MM.1S (cell line): ENCODE data around the gene JPH3.

Experiments
- DNase-seq: peaks from one replicate; pipeline ENCODE4 v3.0.0-alpha.2; 2015
- H2AFZ ChIP-seq: fragments of 300-600 bp; sonication (generic); 2 replicates; pipeline ENCODE4 v1.6.0; 2016; ENCODE audit warnings: antibody characterized with exemption, low read length
- H3F3A ChIP-seq: fragments of 300-600 bp; sonication (generic); 2 replicates; pipeline ENCODE4 v1.6.1; 2016; ENCODE audit warnings: mild to moderate bottlenecking, antibody characterized with exemption, low read length, moderate library complexity, mixed read lengths; ENCODE audit not compliant: insufficient read depth
- H3K27ac ChIP-seq: fragments of 300-600 bp; sonication (generic); 2 replicates; pipeline ENCODE4 v1.5.1; 2016; ENCODE audit warnings: mild to moderate bottlenecking, low read length
- H3K27me3 ChIP-seq: fragments of 300-600 bp; sonication (generic); replicated peaks from 2 replicates; pipeline ENCODE4 v1.6.0; 2016; ENCODE audit warnings: low read length; ENCODE audit not compliant: insufficient read depth
- H3K36me3 ChIP-seq: fragments of 300-600 bp; sonication (generic); replicated peaks from 2 replicates; pipeline ENCODE4 v1.6.1; 2016; ENCODE audit warnings: mild to moderate bottlenecking, low read length, mixed read lengths; ENCODE audit not compliant: insufficient read depth
- H3K4me1 ChIP-seq: fragments of 300-600 bp; sonication (generic); 2 replicates; pipeline ENCODE4 v1.6.1; 2016; ENCODE audit warnings: low read length, mixed read lengths
- H3K4me2 ChIP-seq: fragments of 300-600 bp; sonication (generic); 2 replicates; pipeline ENCODE4 v1.6.0; 2016; ENCODE audit warnings: low read depth, low read length
- H3K4me3 ChIP-seq: fragments of 300-600 bp; sonication (generic); 2 replicates; pipeline ENCODE4 v1.5.1; 2016; ENCODE audit warnings: low read length, mixed read lengths
- H3K79me2 ChIP-seq: fragments of 300-600 bp; sonication (generic); 2 replicates; pipeline ENCODE4 v1.6.1; 2016; ENCODE audit warnings: mixed run types, low read length, mixed read lengths
- H3K9ac ChIP-seq: fragments of 300-600 bp; sonication (generic); 2 replicates; pipeline ENCODE4 v1.6.1; 2016; ENCODE audit warnings: low read length, mixed read lengths
- H3K9me2 ChIP-seq: fragments of 300-600 bp; sonication (generic); replicated peaks from 2 replicates; pipeline ENCODE4 v1.6.1; 2016; ENCODE audit warnings: mild to moderate bottlenecking, low read length, mixed read lengths; ENCODE audit not compliant: insufficient read depth
- H3K9me3 ChIP-seq: fragments of 300-600 bp; sonication (generic); replicated peaks from 2 replicates; pipeline ENCODE4 v1.6.1; 2016; ENCODE audit warnings: mild to moderate bottlenecking, low read length, mixed read lengths; ENCODE audit not compliant: insufficient read depth
- H4K20me1 ChIP-seq: fragments of 300-600 bp; sonication (generic); 2 replicates; pipeline ENCODE4 v1.6.1; 2016; ENCODE audit warnings: mild to moderate bottlenecking, low read length, moderate library complexity, mixed read lengths; ENCODE audit not compliant: insufficient read depth
- EZH2 ChIP-seq: fragments of 300-600 bp; sonication (generic); optimal IDR thresholded peaks from 2 replicates; pipeline ENCODE3; 2017; ENCODE audit warnings: low read depth, mild to moderate bottlenecking, antibody characterized with exemption, low read length, mixed read lengths
- EZH2phosphoT487 ChIP-seq: fragments of 300-600 bp; sonication (generic); IDR thresholded peaks from 2 replicates; pipeline ENCODE4 v1.6.1; 2018; ENCODE audit warnings: antibody characterized with exemption, low read length
- TF ChIP-seq, protein P1 (sequence below): fragments of 300-600 bp; sonication (generic); IDR thresholded peaks from 2 replicates; pipeline ENCODE4 v1.5.1; 2016; ENCODE audit warnings: antibody characterized with exemption, low read length, mixed read lengths

Gene JPH3

GRCh38 chr16:87586201-87586782 lies 16.0 kb upstream of the JPH3 start:
- no peak overlapping the region for H3K27ac ChIP-seq
- no peak for TF ChIP-seq EZH2phosphoT487
- TF ChIP-seq EZH2 = no peak
- TF ChIP-seq, protein P1, sequence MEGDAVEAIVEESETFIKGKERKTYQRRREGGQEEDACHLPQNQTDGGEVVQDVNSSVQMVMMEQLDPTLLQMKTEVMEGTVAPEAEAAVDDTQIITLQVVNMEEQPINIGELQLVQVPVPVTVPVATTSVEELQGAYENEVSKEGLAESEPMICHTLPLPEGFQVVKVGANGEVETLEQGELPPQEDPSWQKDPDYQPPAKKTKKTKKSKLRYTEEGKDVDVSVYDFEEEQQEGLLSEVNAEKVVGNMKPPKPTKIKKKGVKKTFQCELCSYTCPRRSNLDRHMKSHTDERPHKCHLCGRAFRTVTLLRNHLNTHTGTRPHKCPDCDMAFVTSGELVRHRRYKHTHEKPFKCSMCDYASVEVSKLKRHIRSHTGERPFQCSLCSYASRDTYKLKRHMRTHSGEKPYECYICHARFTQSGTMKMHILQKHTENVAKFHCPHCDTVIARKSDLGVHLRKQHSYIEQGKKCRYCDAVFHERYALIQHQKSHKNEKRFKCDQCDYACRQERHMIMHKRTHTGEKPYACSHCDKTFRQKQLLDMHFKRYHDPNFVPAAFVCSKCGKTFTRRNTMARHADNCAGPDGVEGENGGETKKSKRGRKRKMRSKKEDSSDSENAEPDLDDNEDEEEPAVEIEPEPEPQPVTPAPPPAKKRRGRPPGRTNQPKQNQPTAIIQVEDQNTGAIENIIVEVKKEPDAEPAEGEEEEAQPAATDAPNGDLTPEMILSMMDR = no peak
- no peak overlapping the region for H2AFZ ChIP-seq
- H4K20me1 ChIP-seq = no peaks in the 10 kb centered on the region
- H3K79me2 ChIP-seq = no peaks in the 10 kb centered on the region
- H3K9me2 ChIP-seq = no peaks in the 10 kb centered on the region
- no peak overlapping the region for H3K4me3 ChIP-seq
- H3F3A ChIP-seq = no peaks in the 10 kb centered on the region
- H3K4me2 ChIP-seq = no peak overlapping the region
- H3K4me1 ChIP-seq = no peaks in the 10 kb centered on the region
- H3K9me3 ChIP-seq = no peaks in the 10 kb centered on the region
- peaks cover 55% of the 10 kb centered on the region for H3K27me3 ChIP-seq
- H3K9ac ChIP-seq = no peak overlapping the region
- DNase-seq = no peak
- no peaks in the 10 kb centered on the region for H3K36me3 ChIP-seq

- H3K36me3 ChIP-seq = no peaks in the 10 kb centered on the region
- no peak overlapping the region for H2AFZ ChIP-seq
- DNase-seq = no peak
- H3K27ac ChIP-seq = no peak overlapping the region
- H3K4me3 ChIP-seq = no peak overlapping the region
- no peaks in the 10 kb centered on the region for H4K20me1 ChIP-seq
- H3K4me1 ChIP-seq = no peaks in the 10 kb centered on the region
- H3K79me2 ChIP-seq = no peaks in the 10 kb centered on the region
- no peaks in the 10 kb centered on the region for H3K9me3 ChIP-seq
- H3K9ac ChIP-seq = no peak overlapping the region
- peaks cover 52% of the 10 kb centered on the region for H3K27me3 ChIP-seq
- H3F3A ChIP-seq = no peaks in the 10 kb centered on the region
- no peak overlapping the region for H3K4me2 ChIP-seq
- TF ChIP-seq EZH2 (no peak), EZH2phosphoT487 (no peak)
- TF ChIP-seq, protein P1 = no peak
- no peaks in the 10 kb centered on the region for H3K9me2 ChIP-seq
Observed at GRCh38 chr16:87587636-87588035, 14.7 kb upstream of the JPH3 start.

- no peaks in the 10 kb centered on the region for H4K20me1 ChIP-seq
- no peaks in the 10 kb centered on the region for H3K9me3 ChIP-seq
- H3K36me3 ChIP-seq = no peaks in the 10 kb centered on the region
- no peaks in the 10 kb centered on the region for H3K9me2 ChIP-seq
- H2AFZ ChIP-seq = no peak overlapping the region
- H3K27ac ChIP-seq = no peak overlapping the region
- no peaks in the 10 kb centered on the region for H3K79me2 ChIP-seq
- H3K4me2 ChIP-seq = no peak overlapping the region
- peaks cover 31% of the 10 kb centered on the region for H3K27me3 ChIP-seq
- no peaks in the 10 kb centered on the region for H3K4me1 ChIP-seq
- DNase-seq = no peak
- H3K9ac ChIP-seq = no peak overlapping the region
- TF ChIP-seq EZH2phosphoT487 = no peak
- TF ChIP-seq EZH2 = no peak
- TF ChIP-seq, protein P1 = no peak
- no peak overlapping the region for H3K4me3 ChIP-seq
- H3F3A ChIP-seq = no peaks in the 10 kb centered on the region
Observed at GRCh38 chr16:87592018-87592712, 10.1 kb upstream of the JPH3 start.
